Measurements from ENCODE around the gene S100A5. TPM values are rescaled to one million over a fixed set of nuclear protein-coding genes. Genes with fewer than 3 reads are reported as not detected.
"Not testable (repeated sequence)": the region's sequence is repeated elsewhere in the genome, so short reads cannot be mapped to it uniquely, and the experiment has no call there.

The S100A5 gene
- total RNA-seq, 1 donor from 2014 or later = not detected

DNA sequence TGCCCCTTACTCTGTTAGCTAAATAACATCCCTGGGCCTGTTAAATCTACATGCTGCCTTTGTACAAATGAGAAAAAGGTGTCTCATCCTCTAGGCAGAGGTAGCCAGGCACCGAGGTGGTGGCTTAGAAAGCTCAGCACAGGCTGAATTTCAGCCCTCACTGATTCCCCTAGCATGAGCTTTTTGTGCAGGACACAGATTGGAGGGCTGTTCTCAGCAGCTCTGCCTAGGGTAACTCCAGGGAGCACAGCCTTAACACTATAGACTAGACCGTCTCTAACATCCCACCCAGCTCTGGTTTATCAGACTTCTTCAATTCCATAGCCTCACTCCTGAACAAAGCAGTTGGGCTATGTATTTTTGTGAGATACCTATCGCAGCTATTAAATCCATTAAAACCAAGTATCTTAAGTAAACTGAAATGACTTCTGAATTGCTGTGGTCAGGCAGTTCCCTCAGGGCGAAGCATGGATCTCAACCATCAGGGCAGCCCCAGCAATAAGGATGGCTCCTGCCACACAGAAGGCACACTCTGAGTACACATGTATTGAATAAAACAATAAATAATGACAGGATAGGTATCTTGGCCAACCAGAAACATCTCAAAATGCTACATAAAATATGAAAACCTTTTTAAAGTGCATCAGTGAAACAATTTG, 19.8 kb downstream of the S100A5 start:
- DNase-seq (ENCODE audit: extremely low spot score, unreplicated experiment) = no peak
- Mint-ChIP-seq H3K4me3 (no peak overlapping the region), H3K4me1 (ENCODE audit: unreplicated experiment) (peaks cover 32% of the 10 kb centered on the region), H3K36me3 (no peaks in the 10 kb centered on the region), H3K27me3 (no peaks in the 10 kb centered on the region), H3K27ac (peak overlapping the region; percentile 90), H3K9me3 (no peaks in the 10 kb centered on the region)
- TF ChIP-seq, protein P1, sequence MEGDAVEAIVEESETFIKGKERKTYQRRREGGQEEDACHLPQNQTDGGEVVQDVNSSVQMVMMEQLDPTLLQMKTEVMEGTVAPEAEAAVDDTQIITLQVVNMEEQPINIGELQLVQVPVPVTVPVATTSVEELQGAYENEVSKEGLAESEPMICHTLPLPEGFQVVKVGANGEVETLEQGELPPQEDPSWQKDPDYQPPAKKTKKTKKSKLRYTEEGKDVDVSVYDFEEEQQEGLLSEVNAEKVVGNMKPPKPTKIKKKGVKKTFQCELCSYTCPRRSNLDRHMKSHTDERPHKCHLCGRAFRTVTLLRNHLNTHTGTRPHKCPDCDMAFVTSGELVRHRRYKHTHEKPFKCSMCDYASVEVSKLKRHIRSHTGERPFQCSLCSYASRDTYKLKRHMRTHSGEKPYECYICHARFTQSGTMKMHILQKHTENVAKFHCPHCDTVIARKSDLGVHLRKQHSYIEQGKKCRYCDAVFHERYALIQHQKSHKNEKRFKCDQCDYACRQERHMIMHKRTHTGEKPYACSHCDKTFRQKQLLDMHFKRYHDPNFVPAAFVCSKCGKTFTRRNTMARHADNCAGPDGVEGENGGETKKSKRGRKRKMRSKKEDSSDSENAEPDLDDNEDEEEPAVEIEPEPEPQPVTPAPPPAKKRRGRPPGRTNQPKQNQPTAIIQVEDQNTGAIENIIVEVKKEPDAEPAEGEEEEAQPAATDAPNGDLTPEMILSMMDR (conservative IDR thresholded peaks at IDR 0.05) = no peak

DNA sequence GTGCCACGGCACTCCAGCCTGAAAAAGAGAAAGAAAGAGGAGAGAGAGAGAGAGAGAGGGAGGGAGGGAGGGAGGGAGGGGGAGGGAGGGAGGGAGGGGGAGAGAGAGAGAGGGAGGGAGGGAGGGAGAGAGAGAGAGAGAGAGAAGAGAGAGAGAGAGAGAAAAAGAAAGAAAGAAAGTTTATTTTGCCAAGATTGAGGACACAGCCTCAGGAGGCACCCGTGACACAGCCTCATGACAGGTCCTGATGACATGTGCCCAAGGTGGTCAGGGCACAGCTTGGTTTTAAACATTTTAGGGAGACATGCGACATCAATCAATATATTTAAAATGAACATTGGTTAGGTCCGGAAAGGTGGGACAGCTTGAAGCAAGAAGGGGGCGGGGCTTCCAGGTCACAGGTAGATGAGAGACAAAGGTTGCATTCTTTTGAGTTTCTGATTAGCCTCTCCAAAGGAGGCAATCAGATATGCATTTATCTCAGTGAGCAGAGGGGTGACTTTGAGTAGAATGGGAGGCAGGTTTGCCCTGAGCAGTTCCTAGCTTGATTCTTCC, 20.5 kb downstream of the S100A5 start:
- Mint-ChIP-seq H3K27ac (peak overlapping the region; percentile 90), H3K4me1 (ENCODE audit: unreplicated experiment) (peaks cover 26% of the 10 kb centered on the region), H3K4me3 (peak overlapping the region; percentile 6)
- H3K27me3 Mint-ChIP-seq; H3K9me3 Mint-ChIP-seq; DNase-seq (ENCODE audit: extremely low spot score, unreplicated experiment); H3K36me3 Mint-ChIP-seq: not testable (repeated sequence)

GRCh38 chr1:153519242-153519641, 21.5 kb downstream of the S100A5 start:
- Mint-ChIP-seq H3K27ac (peak overlapping the region; percentile 90), H3K36me3 (no peaks in the 10 kb centered on the region), H3K27me3 (no peaks in the 10 kb centered on the region)

GRCh38 chr1:153515504-153516394, 25.0 kb downstream of the S100A5 start:
- Mint-ChIP-seq H3K4me3 (peak overlapping the region; percentile 63), H3K27me3 (no peaks in the 10 kb centered on the region), H3K36me3 (no peaks in the 10 kb centered on the region), H3K27ac (peak overlapping the region; percentile 97), H3K9me3 (no peaks in the 10 kb centered on the region), H3K4me1 (ENCODE audit: unreplicated experiment) (peaks cover 28% of the 10 kb centered on the region)
- TF ChIP-seq, protein P1 (conservative IDR thresholded peaks at IDR 0.05) = no peak
- no peak for DNase-seq (ENCODE audit: extremely low spot score, unreplicated experiment)

More at GRCh38 chr1:153519242-153519641, 21.5 kb downstream of the S100A5 start:
- TF ChIP-seq, protein P1 (conservative IDR thresholded peaks at IDR 0.05) = no peak
- DNase-seq (ENCODE audit: extremely low spot score, unreplicated experiment) = no peak
- H3K4me1 Mint-ChIP-seq (ENCODE audit: unreplicated experiment) = peaks cover 25% of the 10 kb centered on the region
- no peaks in the 10 kb centered on the region for H3K9me3 Mint-ChIP-seq
- no peak overlapping the region for H3K4me3 Mint-ChIP-seq

DNA sequence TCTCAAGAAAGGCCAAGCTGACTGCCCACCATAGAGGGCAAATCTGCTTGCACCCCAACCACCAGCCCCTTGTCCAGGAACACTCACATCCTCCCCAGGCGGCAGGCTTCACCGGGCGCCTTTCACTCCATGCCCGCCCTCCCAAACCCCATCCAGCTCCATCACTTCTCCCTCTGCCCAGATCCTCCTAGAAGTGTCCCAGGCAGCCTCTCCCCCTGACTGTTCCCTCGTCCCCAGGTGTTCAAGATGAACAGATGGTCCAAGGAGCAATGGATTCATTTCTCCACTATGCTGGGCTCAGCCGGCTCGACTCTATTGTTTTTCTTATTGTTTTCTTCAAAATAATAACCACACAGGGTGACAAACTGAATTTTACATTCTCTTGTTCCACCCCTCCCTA, 27.1 kb downstream of the S100A5 start:
- TF ChIP-seq, protein P1 (conservative IDR thresholded peaks at IDR 0.05) = no peak
- no peaks in the 10 kb centered on the region for H3K27me3 Mint-ChIP-seq
- H3K36me3 Mint-ChIP-seq = no peaks in the 10 kb centered on the region
- H3K4me3 Mint-ChIP-seq = no peak overlapping the region
- H3K4me1 Mint-ChIP-seq (ENCODE audit: unreplicated experiment) = peaks cover 17% of the 10 kb centered on the region
- DNase-seq (ENCODE audit: extremely low spot score, unreplicated experiment) = no peak
- H3K27ac Mint-ChIP-seq = peak overlapping the region; percentile 97
- no peaks in the 10 kb centered on the region for H3K9me3 Mint-ChIP-seq

GRCh38 chr1:153513023-153513422, 27.7 kb downstream of the S100A5 start:
- H3K36me3 Mint-ChIP-seq = no peaks in the 10 kb centered on the region
- peak overlapping the region; percentile 97 for H3K27ac Mint-ChIP-seq
- no peak for DNase-seq (ENCODE audit: extremely low spot score, unreplicated experiment)
- H3K4me3 Mint-ChIP-seq = no peak overlapping the region
- no peaks in the 10 kb centered on the region for H3K27me3 Mint-ChIP-seq
- TF ChIP-seq, protein P1 (conservative IDR thresholded peaks at IDR 0.05) = no peak
- no peaks in the 10 kb centered on the region for H3K9me3 Mint-ChIP-seq
- H3K4me1 Mint-ChIP-seq (ENCODE audit: unreplicated experiment) = peaks cover 13% of the 10 kb centered on the region

All from type B pancreatic cell (in vitro differentiated cells).